Inferior parietal cortex (tissue), 1 donor: ENCODE results near the gene ENOX2.

ENCODE experiments used
- DNase-seq: peaks from one replicate; pipeline ENCODE4 v3.0.0-alpha.2; 2016; ENCODE audit errors: extremely low spot score

ENOX2 gene

GRCh38 chrX:130702867-130703707 is 199.9 kb downstream of the ENOX2 start:
- DNase-seq: no peak

- DNase-seq: no peak
Measured at GRCh38 chrX:130700629-130701028, 202.4 kb downstream of the ENOX2 start.

DNA sequence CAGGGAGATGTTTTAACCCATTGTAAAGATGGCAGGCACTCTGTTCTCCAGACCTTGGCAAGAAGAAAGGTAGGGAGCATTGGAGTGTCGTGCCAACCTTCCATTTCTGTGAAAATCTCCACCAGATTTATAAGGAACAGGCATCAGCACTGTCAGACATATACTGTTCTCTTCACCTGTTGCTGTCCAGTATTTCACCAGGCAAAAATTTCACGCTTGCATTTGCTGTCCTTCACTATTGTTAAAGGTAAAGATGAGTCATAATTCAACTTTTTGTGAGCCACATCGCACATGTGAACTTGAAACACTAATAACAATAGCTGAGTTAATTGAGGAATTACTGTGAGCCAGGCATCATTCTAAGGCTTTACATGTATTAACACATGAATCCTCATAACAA is 203.4 kb downstream of the ENOX2 start:
- DNase-seq: no peak

DNA sequence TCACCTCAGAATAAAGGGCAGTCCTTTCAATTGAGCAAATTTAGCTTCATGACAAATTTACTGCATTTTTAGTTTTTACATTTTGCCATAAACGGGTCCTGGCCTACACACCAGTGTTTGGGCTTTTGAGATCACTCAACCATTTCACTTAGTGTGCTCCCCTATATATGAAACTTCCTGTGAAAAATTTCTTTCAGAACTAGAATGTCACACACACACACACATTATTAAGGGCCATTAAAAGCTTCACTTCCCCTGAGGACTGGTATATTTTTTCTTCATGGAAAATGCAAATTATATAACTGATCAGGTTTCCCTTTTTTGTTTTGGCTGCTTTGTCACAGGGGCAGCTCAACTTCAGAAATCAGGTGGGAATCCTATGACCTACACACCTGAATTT is 206.5 kb downstream of the ENOX2 start:
- DNase-seq: no peak

DNA sequence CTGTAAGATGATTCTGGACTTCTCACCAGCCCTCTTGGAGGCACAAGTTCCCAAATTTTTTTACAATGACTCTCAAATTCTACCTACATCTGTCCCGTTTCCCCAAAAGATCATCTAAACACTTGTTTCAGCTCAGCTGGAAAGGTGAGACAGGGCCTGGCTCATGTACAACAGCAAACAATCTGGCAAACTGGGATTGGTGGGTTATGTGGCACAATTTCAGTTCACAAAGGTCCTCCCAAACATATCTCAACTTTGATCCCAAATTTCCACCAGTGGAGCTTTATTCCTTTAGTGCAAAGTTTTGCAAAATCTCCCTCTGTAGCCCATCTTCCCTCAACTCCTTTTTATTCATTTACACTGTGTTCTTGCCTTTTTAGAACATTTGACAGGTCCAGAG is 207.1 kb downstream of the ENOX2 start:
- no peak for DNase-seq

DNA sequence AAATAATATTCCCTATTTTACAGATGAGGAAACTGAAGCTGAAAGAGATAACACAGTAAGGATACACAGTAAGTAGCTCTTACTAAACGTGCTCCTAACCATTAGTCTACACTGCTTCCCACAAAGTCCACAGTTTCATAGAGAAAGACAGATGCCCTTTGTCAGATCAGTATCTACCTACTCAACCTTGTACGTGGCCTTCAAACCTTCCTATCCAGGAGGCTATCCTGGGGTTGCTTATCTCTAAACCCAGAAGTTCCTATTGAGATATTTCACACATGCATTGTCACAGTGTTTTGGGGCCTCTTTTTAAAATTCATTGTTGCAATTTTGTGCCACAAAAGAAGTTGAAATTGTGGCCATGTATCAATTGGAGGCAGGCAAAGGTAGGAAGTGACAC is 208.0 kb downstream of the ENOX2 start:
- no peak for DNase-seq

DNA sequence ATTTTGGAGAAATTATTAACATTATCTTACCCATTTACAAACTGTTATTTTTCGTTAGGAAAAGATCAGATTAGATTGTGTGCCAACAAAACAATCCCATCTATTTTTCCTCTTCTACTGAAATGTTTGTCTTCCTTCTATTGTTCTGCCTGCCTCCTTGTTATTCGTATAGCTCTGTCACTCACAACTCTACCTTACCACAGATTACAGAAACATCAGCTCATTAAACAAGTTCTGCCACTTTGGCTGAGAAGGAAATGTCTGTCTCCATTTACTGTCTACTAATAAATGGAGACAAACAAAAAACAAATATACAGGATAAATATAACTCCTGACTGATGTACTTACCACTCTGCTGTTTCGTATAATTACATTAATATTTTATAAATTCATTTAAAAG is 211.4 kb downstream of the ENOX2 start:
- no peak for DNase-seq

DNA sequence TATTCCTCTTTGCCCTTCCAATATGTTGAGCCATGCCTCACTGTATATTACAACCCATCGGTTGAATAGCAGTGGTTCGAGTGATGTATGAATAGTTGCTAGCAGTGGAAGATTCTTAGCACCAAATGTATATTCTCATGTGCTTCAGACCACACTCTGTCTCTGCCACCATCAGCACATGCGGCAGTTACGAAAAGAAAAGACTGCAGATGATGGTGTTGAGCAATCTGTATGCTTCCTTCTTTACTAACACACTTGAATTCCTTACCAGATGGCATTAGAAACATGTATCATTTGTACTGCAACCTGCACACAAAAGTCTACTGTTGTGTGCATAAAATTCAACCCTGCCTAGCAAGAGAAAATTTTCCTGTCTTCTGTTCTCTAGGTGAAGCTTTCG is 214.6 kb downstream of the ENOX2 start:
- no peak for DNase-seq

DNA sequence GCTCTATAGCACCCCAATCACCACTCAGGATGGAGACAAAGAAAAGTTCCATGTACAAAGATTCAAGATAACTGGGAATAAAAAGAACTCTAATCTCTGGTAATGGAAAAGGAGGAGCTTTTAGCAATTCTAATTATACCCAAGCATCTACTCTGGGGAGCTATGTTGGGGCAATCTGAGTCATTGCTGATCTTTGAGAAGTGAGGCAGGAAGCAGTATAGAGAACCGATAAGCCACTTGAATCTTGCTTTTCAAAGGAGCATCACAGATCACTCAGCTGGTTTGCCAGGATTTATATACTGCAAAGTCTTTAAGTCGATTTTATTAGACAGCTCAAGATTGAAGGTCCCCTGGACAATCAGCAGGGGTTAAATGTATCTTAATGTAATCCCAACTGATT is 220.0 kb downstream of the ENOX2 start:
- DNase-seq: no peak

DNA sequence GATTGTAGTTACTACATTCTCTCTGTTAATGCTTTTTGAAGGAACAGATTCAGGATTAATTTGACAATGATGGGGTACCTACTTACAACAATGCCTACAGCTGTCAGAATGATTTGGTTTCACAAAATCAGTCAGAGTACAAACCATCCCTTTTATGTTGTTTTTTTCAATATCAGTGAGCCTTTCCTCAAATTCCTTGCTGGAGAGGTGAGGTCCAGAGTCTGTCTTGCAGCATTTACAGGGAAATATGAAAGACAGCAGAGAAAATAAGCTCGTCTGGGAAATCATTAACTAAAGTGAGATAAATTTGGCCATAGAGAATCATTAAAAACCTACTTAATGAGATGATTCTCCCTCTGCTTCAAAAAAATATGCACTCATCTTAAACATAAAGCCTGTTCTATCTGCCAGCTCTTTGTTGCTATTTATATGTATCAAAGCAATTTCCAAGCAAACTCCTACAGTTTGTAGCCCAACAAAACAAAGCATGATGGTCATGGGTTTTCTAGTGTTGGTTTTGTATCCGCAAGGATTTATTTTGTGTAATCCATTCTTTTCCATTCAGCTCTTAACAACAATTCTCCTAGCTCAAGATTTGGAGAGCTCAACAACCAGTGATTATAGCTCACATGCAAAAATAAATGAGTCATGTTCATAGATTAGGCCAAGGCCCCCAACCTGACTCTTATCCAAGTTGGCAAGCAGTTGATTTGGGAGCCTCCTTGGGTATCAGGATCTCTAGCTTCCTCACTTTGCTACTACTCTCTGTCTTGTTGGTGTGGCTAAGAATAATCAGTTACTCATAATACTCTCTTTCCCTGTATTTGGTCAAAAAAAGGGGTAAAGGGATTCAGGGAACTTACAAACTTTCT is 222.6 kb downstream of the ENOX2 start:
- no peak for DNase-seq

DNA sequence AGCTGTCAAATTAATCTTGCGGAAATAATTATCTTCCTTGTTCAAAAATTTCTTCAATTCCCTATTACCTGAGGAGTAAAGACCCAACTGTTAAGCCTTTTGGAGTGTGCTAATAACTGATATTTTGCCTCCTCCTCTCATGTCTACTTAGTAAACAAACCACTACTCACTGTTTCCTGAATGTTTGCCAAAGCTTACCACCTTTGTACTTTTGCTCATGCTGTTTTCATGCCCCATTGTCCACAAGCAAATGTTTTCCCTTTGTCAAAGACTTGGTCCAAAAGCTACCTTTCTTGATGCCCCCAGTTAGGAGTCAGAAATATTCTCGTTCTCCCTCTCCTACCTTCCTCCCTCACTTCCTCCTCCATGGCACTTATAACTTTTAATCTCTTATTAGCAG is 226.1 kb downstream of the ENOX2 start:
- no peak for DNase-seq

GRCh38 chrX:130672214-130672613 is 230.8 kb downstream of the ENOX2 start:
- no peak for DNase-seq

GRCh38 chrX:130669233-130669632 is 233.8 kb downstream of the ENOX2 start:
- no peak for DNase-seq

DNA sequence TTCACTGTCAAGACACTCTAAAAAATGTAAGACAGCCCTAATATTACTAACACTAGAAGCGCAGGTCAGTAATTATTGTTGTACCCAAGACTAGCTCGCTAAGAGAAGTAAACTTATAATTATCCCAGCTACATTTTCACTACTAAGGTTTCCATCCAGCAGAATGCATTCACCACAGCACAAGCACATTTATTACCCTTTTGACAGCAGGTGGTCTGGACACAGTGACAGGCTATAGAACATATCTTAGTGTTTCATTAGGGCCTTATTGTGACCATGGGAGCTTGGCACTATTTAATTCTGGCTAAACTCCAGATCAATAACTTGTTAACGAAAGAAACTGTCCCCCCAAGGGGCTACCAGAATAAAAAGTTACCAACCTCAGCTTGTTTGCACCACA is 237.7 kb downstream of the ENOX2 start:
- DNase-seq: no peak

GRCh38 chrX:130658310-130658709 is 244.7 kb downstream of the ENOX2 start:
- no peak for DNase-seq

GRCh38 chrX:130654409-130654950 is 248.5 kb downstream of the ENOX2 start:
- no peak for DNase-seq

DNA sequence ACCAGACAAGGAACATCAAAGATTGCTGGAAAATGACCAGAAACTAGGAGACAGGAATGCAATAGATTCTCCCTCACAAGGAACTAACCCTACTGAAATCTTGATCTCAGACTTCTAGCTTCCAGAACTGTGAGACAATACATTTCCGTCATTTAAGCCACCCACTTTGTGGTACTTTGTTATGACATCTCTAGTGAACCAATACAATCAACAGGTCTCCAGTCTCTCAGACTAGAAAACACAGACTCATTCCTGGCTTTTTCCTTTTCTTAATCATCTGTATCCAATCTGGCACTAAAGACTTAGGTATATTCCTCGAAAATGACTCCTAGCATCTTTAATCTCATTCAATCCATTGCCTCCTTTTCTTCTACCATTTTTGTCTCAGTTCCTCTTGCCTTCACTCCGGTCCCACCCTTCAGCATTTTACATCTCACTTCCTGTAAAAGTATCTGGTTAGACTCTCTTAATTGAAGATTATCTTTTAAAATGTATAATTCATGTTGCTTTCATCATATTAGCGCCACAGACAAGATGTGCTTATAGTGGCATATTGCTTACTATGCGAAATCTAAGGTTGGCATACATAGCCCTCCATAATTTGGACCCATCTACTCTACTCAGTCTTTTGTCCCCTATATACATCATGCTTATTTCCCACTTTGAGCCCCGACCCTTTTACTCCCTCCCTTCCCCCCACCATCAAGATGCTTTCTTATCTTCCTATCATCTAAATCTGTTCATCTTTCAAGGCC is 250.0 kb downstream of the ENOX2 start:
- DNase-seq: no peak

- DNase-seq: no peak
Measured at GRCh38 chrX:130649738-130650137, 253.3 kb downstream of the ENOX2 start.

GRCh38 chrX:130647468-130647867 is 255.5 kb downstream of the ENOX2 start:
- no peak for DNase-seq

- no peak for DNase-seq
Measured at GRCh38 chrX:130645955-130646583, 256.9 kb downstream of the ENOX2 start.

- no peak for DNase-seq
Measured at GRCh38 chrX:130637591-130637990, 265.4 kb downstream of the ENOX2 start.
